NCI-H1048 (cell line): ENCODE data around the gene TJP3.
A peak's percentile ranks its signal among the peaks of the same experiment; 100 is the strongest.

Experiments
- DNase-seq: peaks from one replicate; lab custom pipeline; 2025; lab: John Stamatoyannopoulos, UW

Gene TJP3

GRCh38 chr19:3716147-3716668 lies 8.0 kb downstream of the TJP3 start:
- DNase-seq = no peak

GRCh38 chr19:3719868-3720267 lies 11.7 kb downstream of the TJP3 start:
- DNase-seq = no peak

GRCh38 chr19:3720349-3720917 lies 12.2 kb downstream of the TJP3 start:
- DNase-seq = no peak

- peak; percentile 50 for DNase-seq
Observed at GRCh38 chr19:3721131-3721886, 13.1 kb downstream of the TJP3 start.

- no peak for DNase-seq
Observed at GRCh38 chr19:3721887-3722442, 13.8 kb downstream of the TJP3 start.

- no peak for DNase-seq
Observed at GRCh38 chr19:3722443-3723109, 14.4 kb downstream of the TJP3 start.

GRCh38 chr19:3723110-3723488 lies 14.9 kb downstream of the TJP3 start:
- DNase-seq = no peak

GRCh38 chr19:3723883-3724282 lies 15.7 kb downstream of the TJP3 start:
- no peak for DNase-seq

- DNase-seq = no peak
Observed at GRCh38 chr19:3725121-3725520, 16.9 kb downstream of the TJP3 start.

- DNase-seq = no peak
Observed at GRCh38 chr19:3725640-3726310, 17.6 kb downstream of the TJP3 start.

GRCh38 chr19:3730457-3730958 lies 22.3 kb downstream of the TJP3 start:
- DNase-seq = no peak

- DNase-seq = no peak
Observed at GRCh38 chr19:3732108-3732507, 23.9 kb downstream of the TJP3 start.

GRCh38 chr19:3733549-3734309 lies 25.5 kb downstream of the TJP3 start:
- no peak for DNase-seq

GRCh38 chr19:3734310-3734600 lies 26.1 kb downstream of the TJP3 start:
- DNase-seq = no peak

- DNase-seq = no peak
Observed at GRCh38 chr19:3736106-3736724, 28.0 kb downstream of the TJP3 start.

- no peak for DNase-seq
Observed at GRCh38 chr19:3737487-3738205, 29.5 kb downstream of the TJP3 start.

GRCh38 chr19:3738477-3739220 lies 30.5 kb downstream of the TJP3 start:
- DNase-seq = no peak

- DNase-seq = no peak
Observed at GRCh38 chr19:3740431-3740830, 32.2 kb downstream of the TJP3 start.

GRCh38 chr19:3743486-3743885 lies 35.3 kb downstream of the TJP3 start:
- no peak for DNase-seq
